HCT116 (cell line): ENCODE measurements around the gene ZNF48. TPM values are rescaled to one million over a fixed set of nuclear protein-coding genes. Genes with fewer than 3 reads are reported as not detected.

ENCODE experiments used
- ATAC-seq: fragments of 200-7000 bp; cut with Tn5 transposase; 2 replicates; pipeline ENCODE4 v1.9.1; 2020; ENCODE audit warnings: mild to moderate bottlenecking, moderate library complexity
- BruUV-seq: library from RNA; stranded (reverse); fragments of 400-500 nt; replicated peaks from 2 replicates; lab custom pipeline; 2021; lab: Mats Ljungman, UMichigan
- CTCF ChIA-PET: fragments of 300-600 bp; sonication (Branson Sonifier 250); formaldehyde crosslinking; loops from one replicate; lab custom pipeline; 2021; ENCODE audit warnings: antibody characterized with exemption; lab: Charles Lee
- POLR2A ChIA-PET: fragments of 300-600, 350-600 bp; sonication (Branson Sonifier 250); formaldehyde crosslinking; loops from one replicate; lab custom pipeline; 2021; ENCODE audit warnings: antibody characterized with exemption; lab: Charles Lee
- RAD21 ChIA-PET, 2 experiments: fragments of 300-600 bp; sonication (Branson Sonifier 250); formaldehyde crosslinking; loops; one replicate each; lab custom pipeline; 2023; ENCODE audit warnings: low total read pairs in 2 of 2; ENCODE audit not compliant: uncharacterized antibody in 2 of 2, unreplicated experiment in 2 of 2, low non-redundant PET in 1 of 2; lab: Charles Lee
- DNase-seq: peaks from one replicate; pipeline ENCODE4 v3.0.0-alpha.2; 2010; ENCODE audit warnings: low read depth, low spot score
- H2AFZ ChIP-seq: fragments of 200-600 bp; shearing (Covaris generic), sonication (generic); 2 replicates; pipeline ENCODE4 v1.6.1; 2017; ENCODE audit warnings: low read depth, mixed run types, mixed read lengths, antibody characterized with exemption, low read length; ENCODE audit not compliant: poor library complexity, severe bottlenecking
- H3K27ac ChIP-seq: 2 replicates; pipeline ENCODE4 v1.5.1; 2012; ENCODE audit warnings: low read depth, low read length
- H3K27me3 ChIP-seq: fragments of 200-600 bp; sonication (generic); 2 replicates; pipeline ENCODE4 v1.6.1; 2016; ENCODE audit warnings: mixed run types, low read length, mixed read lengths; ENCODE audit not compliant: insufficient read depth
- H3K36me3 ChIP-seq, 2 experiments: fragments of 200-500 bp in 1 of 2; fragments of 200-600 bp in 1 of 2; sonication (Bioruptor generic) in 1 of 2; sonication (generic) in 1 of 2; 2 replicates each; pipeline versions ENCODE4 v1.5.1 to v1.6.1; 2014 to 2016; ENCODE audit warnings: low read length in 2 of 2, inconsistent platforms in 1 of 2, mixed read lengths in 1 of 2, mixed run types in 1 of 2; ENCODE audit not compliant: insufficient read depth in 2 of 2, control insufficient read depth in 1 of 2
- H3K4me1 ChIP-seq, 2 experiments: fragments of 200-600 bp in 1 of 2; sonication (generic) in 1 of 2; 2 replicates each; pipeline versions ENCODE4 v1.5.1 to v1.6.1; 2012 to 2017; ENCODE audit warnings: low read length in 2 of 2, inconsistent platforms in 1 of 2, mild to moderate bottlenecking in 1 of 2, mixed read lengths in 1 of 2, mixed run types in 1 of 2, moderate library complexity in 1 of 2; ENCODE audit not compliant: insufficient read depth in 2 of 2, control insufficient read depth in 1 of 2
- H3K4me2 ChIP-seq: fragments of 200-600 bp; sonication (generic); 2 replicates; pipeline ENCODE4 v1.6.1; 2017; ENCODE audit warnings: mixed run types, low read length, mixed read lengths
- H3K4me3 ChIP-seq, 2 experiments: fragments of 200-600 bp in 1 of 2; sonication (generic) in 1 of 2; replicated peaks in 1 of 2; 2 replicates each; pipeline ENCODE4 v1.5.1; 2011 to 2016; ENCODE audit warnings: low read length in 2 of 2, control low read depth in 1 of 2, low read depth in 1 of 2, mild to moderate bottlenecking in 1 of 2, mixed read lengths in 1 of 2, mixed run types in 1 of 2
- H3K79me2 ChIP-seq: fragments of 200-600 bp; sonication (generic); 2 replicates; pipeline ENCODE4 v1.6.1; 2017; ENCODE audit warnings: mild to moderate bottlenecking, mixed run types, low read length, moderate library complexity, mixed read lengths; ENCODE audit not compliant: insufficient read depth
- H3K9ac ChIP-seq: fragments of 200-600 bp; sonication (generic); 2 replicates; pipeline ENCODE4 v1.6.1; 2016; ENCODE audit warnings: low read length, mixed read lengths
- H3K9me2 ChIP-seq: fragments of 200-600 bp; sonication (generic), shearing (Covaris generic); 2 replicates; pipeline ENCODE4 v1.6.1; 2017; ENCODE audit warnings: mixed run types, mild to moderate bottlenecking, moderate library complexity; ENCODE audit not compliant: insufficient read depth
- H3K9me3 ChIP-seq, 2 experiments: fragments of 200-500 bp in 1 of 2; fragments of 200-600 bp in 1 of 2; sonication (Bioruptor generic) in 1 of 2; sonication (generic) in 1 of 2; 2 replicates each; pipeline ENCODE4 v1.6.1; 2014 to 2017; ENCODE audit warnings: low read length in 2 of 2, mixed read lengths in 2 of 2, inconsistent platforms in 1 of 2, low read depth in 1 of 2, mild to moderate bottlenecking in 1 of 2, mixed run types in 1 of 2, moderate library complexity in 1 of 2; ENCODE audit not compliant: control insufficient read depth in 1 of 2, insufficient read depth in 1 of 2
- H4K20me1 ChIP-seq: fragments of 200-600 bp; sonication (generic), shearing (Covaris generic); 2 replicates; pipeline ENCODE4 v1.6.1; 2017; ENCODE audit warnings: mixed run types, mild to moderate bottlenecking, moderate library complexity; ENCODE audit not compliant: insufficient read depth
- ATF3 ChIP-seq: IDR thresholded peaks from 2 replicates; pipeline ENCODE4 v1.6.1; 2012
- EGR1 ChIP-seq: IDR thresholded peaks from 2 replicates; pipeline ENCODE4 v1.6.1; 2012; ENCODE audit warnings: low read depth
- JUND ChIP-seq: IDR thresholded peaks from 2 replicates; pipeline ENCODE4 v1.6.1; 2012
- RAD21 ChIP-seq: IDR thresholded peaks from 2 replicates; pipeline ENCODE4 v1.6.1; 2012; ENCODE audit warnings: low read depth, mild to moderate bottlenecking
- SRF ChIP-seq: IDR thresholded peaks from 2 replicates; pipeline ENCODE4 v1.6.1; 2012; ENCODE audit warnings: low read depth
- TCF7L2 ChIP-seq: IDR thresholded peaks from 2 replicates; pipeline ENCODE4 v1.7.0; 2011; ENCODE audit warnings: borderline replicate concordance, inconsistent platforms; ENCODE audit not compliant: insufficient read depth, insufficient read length; ENCODE audit errors: extremely low read depth
- ZFX ChIP-seq: fragments of 450-650 bp; IDR thresholded peaks from 2 replicates; pipeline ENCODE4 v1.6.1; 2017
- ZNF274 ChIP-seq: fragments of 200-500 bp; sonication (Bioruptor generic); IDR thresholded peaks from 2 replicates; pipeline ENCODE4 v1.6.1; 2014; ENCODE audit warnings: mild to moderate bottlenecking, low read depth, low read length, inconsistent platforms
- intact Hi-C: fragments of 100-400 bp; cut with micrococcal nuclease; formaldehyde crosslinking; loops from 2 replicates; pipeline ENCODE4 v1.10.0; 2022
- total RNA-seq: library from RNA; stranded (reverse); gene quantifications from one replicate; pipeline ENCODE4 v1.2.1, GENCODE V29; 2021; ENCODE audit not compliant: unreplicated experiment
- TF ChIP-seq, protein P1 (sequence below): IDR thresholded peaks from 2 replicates; pipeline ENCODE4 v1.6.1; 2011; ENCODE audit warnings: mild to moderate bottlenecking, low read length, moderate library complexity; ENCODE audit not compliant: insufficient replicate concordance; ENCODE audit errors: extremely low read depth

ZNF48 gene
- total RNA-seq, 1 experiment from 2014 or later: 17.9 TPM

GRCh38 chr16:30413112-30413806 is 18.0 kb downstream of the ZNF48 start:
- H2AFZ ChIP-seq: no peak overlapping the region
- TF ChIP-seq RAD21 (no peak), ZFX (no peak), ATF3 (no peak), ZNF274 (no peak), TCF7L2 (no peak), EGR1 (no peak), JUND (no peak), SRF (no peak)
- TF ChIP-seq, protein P1, sequence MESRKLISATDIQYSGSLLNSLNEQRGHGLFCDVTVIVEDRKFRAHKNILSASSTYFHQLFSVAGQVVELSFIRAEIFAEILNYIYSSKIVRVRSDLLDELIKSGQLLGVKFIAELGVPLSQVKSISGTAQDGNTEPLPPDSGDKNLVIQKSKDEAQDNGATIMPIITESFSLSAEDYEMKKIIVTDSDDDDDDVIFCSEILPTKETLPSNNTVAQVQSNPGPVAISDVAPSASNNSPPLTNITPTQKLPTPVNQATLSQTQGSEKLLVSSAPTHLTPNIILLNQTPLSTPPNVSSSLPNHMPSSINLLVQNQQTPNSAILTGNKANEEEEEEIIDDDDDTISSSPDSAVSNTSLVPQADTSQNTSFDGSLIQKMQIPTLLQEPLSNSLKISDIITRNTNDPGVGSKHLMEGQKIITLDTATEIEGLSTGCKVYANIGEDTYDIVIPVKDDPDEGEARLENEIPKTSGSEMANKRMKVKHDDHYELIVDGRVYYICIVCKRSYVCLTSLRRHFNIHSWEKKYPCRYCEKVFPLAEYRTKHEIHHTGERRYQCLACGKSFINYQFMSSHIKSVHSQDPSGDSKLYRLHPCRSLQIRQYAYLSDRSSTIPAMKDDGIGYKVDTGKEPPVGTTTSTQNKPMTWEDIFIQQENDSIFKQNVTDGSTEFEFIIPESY: no peak
- H3K9me3 ChIP-seq: no peaks in the 10 kb centered on the region
- ChIA-PET RAD21 (no interaction called here), CTCF (interaction anchor here (0.7 kb wide), 1 partner anchor 301 kb away, joined by 3 read pairs; no protein-coding TSS in a partner anchor), POLR2A (no interaction called here)
- peak overlapping the region; percentile 37 for H3K4me2 ChIP-seq
- intact Hi-C loops: no loop called here
- peaks cover 3% of the 10 kb centered on the region; the same call in 1 of the 2 replicates for H4K20me1 ChIP-seq
- H3K4me1 ChIP-seq: peaks cover 13 to 38% of the 10 kb centered on the region in 2 experiments
- no peaks in the 10 kb centered on the region for H3K9me2 ChIP-seq
- H3K9ac ChIP-seq: peak overlapping the region; percentile 15; the same call in 1 of the 2 replicates
- H3K27me3 ChIP-seq: no peaks in the 10 kb centered on the region
- ATAC-seq (no peak), DNase-seq (no peak)
- BruUV-seq: no TSS peak
- peaks cover 45% of the 10 kb centered on the region for H3K79me2 ChIP-seq
- peaks cover 6 to 26% of the 10 kb centered on the region in 2 experiments; a peak in 1 of 4 replicates for H3K36me3 ChIP-seq
- H3K4me3 ChIP-seq: no peak overlapping the region
- H3K27ac ChIP-seq: no peak overlapping the region
